HG03571 (cell line): Measurements from ENCODE around the gene ATAD1.
"Not testable (repeated sequence)": the region's sequence is repeated elsewhere in the genome, so short reads cannot be mapped to it uniquely, and the experiment has no call there.

Experiments used
- ATAC-seq: cut with Tn5 transposase; IDR thresholded peaks from one replicate; pipeline ENCODE4 v1.9.1; 2021; ENCODE audit not compliant: unreplicated experiment

ATAD1 gene

DNA sequence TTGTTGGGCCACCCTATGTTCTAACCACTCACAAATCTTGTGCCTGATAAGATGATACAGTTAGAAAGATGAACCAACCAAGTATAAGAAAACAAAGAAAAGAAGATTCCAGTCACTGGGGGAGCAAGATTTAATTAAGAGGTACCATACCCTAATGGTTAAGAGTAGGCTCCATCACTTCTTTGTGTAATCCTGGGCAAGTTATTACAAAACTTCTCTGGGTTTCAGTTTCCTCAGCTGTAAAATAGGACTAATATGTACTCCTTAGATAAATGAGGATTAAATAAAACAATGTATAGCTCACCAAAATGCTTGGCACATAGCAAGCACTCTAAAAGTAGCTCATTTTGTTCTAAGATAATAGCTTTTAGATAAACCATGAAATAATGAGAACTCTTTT lies 58.5 kb downstream of the ATAD1 start:
- no peak for ATAC-seq

DNA sequence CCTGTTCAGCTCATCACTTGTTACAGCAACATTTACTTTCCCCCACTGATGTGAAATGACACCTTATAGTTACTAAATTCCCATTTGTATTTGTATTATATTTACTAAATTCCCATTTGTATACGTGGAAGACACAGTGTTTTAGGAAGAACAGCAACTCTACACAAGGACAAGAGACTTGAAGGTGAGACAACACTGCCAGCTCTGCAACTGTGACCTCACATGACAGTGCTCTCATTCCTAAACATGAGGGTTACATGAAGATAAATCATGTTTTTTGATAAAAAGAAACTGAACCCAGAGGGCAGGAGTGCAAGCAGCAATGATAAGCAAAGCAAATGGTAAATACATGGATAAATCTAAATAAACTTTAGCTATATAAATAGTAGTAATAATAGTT lies 60.3 kb downstream of the ATAD1 start:
- ATAC-seq, result no peak

DNA sequence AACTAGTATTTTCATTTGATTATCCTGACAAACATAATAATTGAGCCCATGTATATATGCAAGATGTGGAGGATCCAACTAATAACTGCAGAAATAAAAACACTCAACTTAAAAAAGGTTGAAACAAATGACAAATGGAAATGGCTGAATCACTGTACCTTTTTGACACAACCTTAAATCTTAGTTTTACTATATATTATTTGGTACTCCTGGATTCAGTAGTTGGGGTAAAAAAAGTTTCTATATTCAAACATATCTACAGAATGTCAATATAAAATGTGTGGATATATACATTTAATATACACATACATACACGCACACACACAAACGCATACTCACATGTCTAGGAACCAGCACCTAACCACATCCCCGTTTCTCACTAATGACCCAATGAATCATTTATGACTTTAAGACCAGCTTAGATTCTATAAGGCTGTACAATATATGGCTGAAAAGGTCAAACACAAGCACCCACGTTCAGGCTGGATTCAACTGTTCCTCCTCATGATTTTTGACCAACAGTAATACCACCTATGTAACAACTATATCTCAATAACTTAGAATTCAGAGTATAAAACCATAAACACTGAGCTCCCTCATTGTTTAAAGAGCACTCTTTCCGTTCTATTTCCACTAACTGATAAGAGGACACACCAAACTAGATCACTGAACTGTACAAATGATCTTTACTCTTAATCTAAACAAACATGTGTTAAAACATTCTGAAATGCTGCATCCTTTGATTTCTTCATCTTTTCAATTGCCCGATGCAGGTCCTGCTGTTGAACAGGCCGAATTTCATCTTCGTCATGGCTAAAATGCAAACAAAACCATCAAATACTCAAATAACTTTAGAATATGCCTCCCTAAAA lies 63.8 kb downstream of the ATAD1 start:
- no peak for ATAC-seq

DNA sequence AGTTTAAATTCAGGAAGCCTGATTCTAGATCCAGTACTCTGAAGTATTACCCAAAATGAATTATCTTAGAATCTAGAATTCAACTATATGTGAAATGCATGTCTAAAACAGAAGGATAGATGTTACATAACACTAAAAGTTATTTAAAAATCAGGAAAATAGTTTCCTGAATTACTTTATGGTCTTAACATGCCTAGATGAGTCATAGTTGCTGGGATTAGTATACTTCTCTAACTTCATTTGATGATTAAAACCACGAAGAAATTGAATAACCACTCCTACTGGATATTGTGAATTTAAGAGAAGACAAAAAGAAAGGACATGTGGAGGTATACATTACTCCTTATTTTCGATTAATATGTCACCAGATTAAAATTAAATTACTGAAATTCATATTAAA lies 65.5 kb downstream of the ATAD1 start:
- no peak for ATAC-seq

DNA sequence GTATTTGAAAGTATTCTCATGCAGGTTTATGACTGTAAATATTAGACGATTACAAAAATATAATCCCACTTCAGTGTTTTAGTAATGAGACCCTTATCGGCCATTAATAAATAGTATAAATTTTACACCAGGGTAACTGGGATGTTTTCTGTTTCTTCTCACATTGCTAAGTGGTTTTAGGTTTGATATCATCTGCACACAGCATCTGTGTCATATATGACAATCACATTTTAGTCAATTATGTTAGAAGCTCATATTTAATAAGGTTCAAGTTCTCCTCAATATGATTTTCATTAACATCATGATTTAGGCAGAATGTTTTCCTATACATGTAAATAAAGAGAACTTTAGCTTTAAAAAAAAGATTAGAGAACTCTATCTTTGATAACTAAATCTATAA lies 66.8 kb downstream of the ATAD1 start:
- ATAC-seq, result no peak

DNA sequence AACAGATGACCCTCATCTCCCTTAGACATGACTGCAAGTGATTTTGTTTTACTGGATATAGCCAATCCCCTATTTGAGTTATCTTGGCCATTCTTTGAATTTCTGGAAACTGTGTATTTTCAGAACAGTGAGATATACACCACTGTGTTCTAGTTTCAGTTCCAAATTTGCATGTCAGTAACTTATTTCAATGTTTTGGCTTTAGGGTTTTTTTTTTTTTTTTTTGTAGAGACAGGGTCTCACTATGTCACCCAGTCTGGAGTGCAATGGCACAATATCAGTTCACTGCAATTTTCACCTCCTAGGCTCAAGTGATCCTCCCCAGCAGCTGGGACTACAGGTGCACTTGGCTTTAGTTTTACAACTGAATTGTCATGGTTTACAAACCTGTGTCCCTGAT lies 67.2 kb downstream of the ATAD1 start:
- ATAC-seq, result no peak

DNA sequence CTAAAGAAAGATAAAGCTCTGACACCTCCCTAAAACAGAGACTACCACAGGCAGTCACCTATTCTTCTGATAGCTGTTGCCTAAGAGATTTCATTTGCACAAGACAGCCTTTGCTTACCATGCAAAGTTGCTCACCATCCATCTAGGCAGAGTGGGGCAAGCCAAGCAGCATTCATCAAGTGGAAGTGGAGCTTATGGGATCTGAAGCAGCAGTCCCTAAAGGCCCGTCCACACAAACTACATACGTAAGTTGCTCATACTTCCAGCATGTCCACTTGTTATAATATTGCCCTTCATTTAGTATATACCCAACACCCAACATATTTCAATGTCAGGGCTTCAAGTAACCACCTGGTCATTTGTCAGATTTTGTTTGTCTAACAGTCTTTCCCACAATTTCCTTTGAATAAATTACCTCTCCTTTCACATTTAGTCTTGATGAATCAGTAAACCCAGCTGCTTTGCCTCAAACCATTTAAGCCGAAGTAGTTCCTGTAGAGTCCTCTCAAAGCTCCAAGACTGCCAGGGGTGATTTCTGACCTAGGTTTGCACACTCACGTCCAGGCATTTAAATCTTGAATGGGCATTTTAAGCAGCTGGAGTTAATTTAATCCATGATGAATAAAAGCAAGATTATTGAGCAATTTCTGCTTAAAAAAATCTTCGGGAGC lies 67.9 kb downstream of the ATAD1 start:
- no peak for ATAC-seq

DNA sequence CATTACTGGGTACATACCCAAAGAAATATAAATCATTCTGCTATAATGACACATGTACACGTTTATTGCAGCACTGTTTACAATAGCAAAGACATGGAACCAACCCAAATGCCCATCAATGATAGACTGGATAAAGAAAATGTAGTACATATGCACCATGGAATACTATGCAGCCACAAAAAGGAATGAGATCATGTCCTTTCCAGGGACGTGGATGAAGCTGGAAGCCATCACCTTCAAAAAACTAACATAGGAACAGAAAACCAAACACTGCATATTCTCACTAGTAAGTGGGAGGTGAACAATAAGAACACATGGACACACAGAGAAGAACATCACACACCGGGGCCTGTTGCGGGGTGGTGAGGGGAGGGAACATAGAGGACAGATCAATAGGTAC lies 69.8 kb downstream of the ATAD1 start:
- ATAC-seq, result not testable (repeated sequence)

DNA sequence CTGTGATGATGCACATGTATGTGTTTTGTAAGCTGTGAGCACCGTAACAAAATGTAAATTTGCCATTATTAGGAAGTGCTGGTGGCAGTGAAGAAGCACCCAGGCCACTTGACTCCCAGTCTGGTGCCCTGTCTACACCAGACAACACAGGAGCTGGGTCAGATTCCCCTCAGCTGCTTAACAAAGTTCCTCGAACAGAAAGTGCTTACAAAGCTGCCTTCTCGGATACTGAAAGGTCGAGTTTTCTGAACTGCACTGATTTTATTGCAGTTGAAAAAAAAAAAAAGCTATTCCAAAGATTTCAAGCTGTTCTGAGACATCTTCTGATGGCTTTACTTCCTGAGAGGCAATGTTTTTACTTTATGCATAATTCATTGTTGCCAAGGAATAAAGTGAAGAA lies 71.1 kb downstream of the ATAD1 start:
- ATAC-seq, result no peak

DNA sequence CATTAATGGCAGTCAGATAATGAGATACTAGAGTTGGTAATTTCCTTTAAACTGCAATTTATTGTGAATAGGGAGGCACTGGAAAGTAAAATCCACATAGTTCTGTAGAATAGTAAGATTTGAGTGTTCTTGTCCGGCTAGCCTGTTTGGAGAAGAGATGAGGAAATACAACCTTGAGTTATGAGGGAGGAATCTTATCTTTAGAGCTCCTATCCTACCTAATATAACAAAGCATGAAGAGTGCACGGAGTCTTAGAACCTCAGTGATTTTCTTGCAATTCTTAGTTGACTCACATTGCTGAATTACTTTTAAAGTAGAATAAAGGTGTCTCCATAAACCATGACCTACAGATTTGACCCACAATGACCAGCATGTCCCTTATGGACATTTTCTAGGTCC lies 73.4 kb downstream of the ATAD1 start:
- no peak for ATAC-seq

DNA sequence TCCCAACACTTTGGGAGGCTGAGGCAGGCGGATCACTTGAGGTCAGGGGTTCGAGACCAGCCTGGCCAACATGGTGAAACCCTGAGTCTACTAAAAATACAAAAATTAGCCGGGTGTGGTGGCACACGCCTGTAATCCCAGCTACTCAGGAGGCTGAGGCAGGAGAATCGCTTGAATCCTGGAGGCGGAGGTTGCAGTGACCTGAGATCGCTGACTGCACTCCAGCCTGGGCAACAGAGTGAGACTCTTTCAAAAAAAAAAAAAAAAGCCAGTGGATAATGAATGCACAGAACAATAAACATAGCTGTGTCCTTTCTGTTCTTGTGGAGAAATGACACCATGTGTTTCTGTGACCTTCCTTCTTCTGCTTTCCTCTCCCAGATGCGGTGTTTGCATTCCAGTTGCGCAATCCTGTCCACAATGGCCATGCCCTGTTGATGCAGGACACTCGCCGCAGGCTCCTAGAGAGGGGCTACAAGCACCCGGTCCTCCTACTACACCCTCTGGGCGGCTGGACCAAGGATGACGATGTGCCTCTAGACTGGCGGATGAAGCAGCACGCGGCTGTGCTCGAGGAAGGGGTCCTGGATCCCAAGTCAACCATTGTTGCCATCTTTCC lies 74.9 kb downstream of the ATAD1 start:
- ATAC-seq, result not testable (repeated sequence)

DNA sequence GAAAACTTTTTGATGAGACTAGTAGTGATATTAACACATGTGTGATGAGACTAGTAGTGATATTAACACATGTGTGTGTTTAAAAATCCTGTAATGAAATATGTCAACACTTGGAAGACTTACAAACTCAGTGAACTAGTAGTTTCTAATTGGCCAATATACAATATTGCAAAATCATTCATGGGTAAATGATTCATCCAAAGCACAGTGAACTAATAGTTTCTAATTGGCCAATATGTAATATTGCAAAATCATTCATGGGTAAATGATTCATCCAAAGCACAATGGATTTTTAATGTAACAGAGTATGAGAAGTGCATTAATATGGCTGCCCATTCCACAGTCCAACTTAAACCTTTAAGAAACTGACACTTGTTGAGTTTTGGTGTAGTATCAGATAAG lies 77.8 kb downstream of the ATAD1 start:
- no peak for ATAC-seq

DNA sequence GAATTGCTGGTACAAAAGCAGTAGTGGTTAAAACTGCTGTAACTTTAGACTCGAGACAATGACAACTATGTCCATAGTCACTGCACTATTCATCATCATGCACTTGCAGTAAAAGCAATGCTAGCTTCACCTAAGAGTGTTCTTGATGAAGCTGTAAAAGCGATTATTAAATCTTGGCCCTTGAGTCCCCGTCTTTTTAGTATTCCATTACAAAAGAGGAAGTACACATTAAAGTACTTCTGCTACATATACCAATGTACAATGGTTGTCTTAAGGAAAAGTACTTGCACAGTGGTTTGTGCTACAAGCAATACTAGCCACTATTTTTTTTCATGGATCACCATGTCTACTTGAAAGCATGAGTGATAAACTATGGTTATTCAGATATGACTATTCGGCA lies 78.3 kb downstream of the ATAD1 start:
- ATAC-seq, result no peak

DNA sequence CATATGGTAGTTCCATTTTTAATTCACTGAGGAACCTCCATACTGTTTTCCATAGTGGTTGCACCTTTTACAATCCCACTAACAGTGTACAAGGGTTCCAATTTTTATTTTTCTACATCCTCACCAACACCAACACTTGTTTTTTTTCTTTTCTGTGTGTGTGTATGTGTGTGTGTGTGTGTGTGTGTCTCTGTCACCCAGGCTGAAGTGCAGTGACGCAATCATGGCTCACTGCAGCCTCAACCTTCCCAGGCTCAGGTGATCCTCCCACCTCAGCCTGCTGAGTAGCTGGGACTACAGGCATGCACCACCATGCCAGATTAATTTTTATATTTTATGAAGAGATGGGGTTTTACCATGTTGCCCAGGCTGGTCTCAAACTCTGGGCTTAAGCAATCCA lies 79.8 kb downstream of the ATAD1 start:
- not testable (repeated sequence) for ATAC-seq

DNA sequence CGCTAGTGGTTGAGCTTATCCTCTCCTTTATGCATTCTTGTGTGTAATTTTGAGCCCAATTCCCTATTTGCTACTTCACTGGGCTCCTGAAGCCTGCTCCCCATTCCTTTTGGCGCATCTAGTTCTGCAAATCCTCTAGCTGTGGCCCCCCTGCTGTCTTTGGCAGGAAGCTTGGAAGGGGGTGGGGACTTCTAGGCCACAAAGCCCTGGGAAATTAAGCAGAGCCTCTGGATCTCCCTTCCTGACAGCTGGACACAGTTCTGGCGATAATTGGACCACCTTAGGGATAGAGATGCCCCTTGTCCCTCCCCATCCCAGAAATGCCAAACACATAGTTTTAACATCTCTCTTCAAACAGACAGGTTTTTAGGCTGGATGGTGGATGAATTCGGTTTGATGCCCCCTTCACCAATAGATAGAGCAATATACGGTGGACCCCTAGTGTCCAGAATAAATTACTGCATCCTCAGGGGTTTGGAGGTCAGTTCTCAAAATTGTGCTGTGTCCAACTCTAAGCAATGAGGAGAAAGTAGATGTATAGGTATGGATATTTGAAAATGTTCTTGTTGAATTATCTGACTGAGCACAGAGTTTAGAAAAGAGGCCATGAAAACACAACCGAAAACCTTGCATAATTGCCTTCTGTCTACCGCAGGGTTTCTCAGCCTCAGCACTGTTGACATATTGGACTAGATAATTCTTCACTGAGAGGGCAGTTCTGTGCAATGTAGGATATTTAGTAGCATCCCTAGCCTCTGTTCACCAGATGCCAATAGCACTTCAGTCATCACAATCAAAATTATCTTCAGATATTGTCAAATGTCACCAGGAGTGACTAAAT lies 82.8 kb downstream of the ATAD1 start:
- no peak for ATAC-seq

DNA sequence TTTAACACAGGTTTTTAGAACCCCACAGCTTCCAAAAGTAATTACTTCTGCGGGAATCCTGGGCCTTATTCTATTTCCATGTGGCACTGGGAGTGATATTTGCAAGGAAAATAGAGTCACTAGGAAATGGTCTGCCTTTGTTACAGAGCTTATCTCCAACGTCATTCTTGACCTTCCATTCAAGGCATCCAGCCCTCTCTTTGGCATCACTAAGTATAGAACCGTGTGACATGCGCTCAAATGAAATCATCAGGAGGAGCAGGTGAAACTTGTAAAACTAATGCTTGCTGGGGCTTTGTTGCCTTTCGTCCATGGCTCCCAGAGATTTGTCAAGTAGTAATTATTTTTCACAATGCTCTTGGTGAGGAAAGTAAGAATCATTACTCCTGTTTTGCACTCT lies 84.9 kb downstream of the ATAD1 start:
- no peak for ATAC-seq

DNA sequence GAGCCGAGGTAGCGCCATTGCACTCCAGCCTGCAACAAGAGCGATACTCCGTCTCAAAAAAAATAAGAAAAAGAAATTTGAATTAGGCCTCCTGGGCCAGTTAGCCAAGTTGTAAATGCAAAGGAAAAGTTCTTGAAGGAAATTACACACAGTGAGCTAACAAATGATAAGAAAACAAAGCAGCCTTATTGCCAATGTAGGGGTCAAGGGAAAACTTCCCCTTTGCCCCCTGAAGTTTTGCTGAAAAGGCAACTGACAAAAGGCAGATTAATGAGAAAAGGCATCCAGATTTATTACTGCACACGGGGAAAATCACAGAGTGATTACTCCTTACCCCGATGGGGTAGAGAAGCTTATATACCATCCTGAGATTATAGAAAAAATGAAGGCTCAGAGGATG lies 88.1 kb downstream of the ATAD1 start:
- ATAC-seq, result no peak

DNA sequence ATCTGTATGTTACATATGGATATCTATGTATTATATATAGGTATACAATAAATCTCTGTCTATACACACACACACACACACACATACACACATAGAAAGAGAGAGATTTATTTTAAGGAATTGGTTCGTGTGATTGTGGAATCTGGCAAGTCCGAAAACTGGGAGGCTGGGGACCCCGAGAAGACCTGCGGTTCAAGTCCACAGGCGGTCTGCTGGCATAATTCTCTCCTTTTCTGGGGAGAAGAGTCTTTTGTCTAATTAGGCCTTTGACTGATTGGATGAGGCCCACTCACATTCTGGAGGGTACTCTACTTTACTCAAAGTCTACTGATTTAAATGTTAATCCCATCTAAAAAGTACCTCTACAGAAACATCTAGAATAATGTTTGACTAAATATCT lies 93.2 kb downstream of the ATAD1 start:
- ATAC-seq, result no peak

DNA sequence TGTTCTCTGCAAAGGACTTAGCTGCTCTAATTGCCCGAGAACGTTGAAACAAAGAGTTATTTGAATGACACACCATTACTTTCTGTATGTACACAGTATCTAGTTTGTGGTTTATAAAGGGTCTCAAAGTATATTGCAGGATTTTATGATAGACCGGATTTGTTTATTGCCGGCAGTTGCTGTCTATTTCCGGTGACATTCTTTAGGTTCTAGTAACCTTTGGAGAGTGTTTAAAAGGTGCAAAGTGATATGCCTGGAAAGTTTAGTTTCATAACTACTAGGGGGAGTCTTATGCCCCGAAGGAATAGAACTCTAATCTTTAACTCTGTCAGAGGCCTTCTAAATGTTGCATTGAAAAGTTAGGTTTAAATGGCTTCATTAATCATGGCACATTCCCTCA lies 94.5 kb downstream of the ATAD1 start:
- ATAC-seq, result no peak

DNA sequence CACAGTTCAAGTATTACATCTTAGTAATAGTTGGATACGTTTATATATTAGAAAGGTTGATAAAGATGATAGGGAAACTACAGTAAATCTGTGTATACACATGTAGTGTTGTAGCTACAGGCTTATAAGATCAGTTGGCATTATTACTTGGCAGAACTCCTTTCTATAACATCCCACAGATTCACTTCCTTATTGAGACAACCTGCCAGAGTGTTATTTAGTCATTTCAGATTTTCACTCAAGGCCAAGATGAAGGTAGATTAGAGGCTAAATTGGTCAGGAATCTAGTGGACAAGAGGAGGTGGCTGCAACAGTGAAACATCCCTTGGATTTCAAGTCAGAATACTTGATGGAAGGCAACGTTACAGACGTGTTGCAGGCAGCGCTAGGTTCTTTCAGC lies 95.3 kb downstream of the ATAD1 start:
- no peak for ATAC-seq

DNA sequence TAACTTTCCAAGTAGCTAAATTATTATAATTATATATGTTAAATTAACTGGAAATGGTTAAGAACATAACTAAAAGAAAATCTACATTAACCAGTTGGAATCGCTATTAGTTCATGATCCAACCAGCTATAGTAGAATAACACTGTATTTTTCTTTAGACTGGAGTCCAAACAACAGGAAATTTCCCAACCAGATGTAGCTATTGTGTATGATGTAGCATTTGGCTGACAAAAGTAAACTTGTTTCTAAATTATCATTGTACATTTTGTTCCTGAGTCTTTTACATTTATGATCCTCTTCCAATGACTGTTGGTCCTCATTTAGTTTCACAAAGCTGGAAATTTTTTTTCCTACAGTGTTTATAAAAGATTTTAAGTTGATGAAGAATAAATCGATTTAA lies 96.2 kb downstream of the ATAD1 start:
- no peak for ATAC-seq
